Astrocyte of the spinal cord (primary cell): ENCODE measurements around the gene LRTM1.

Experiments used
- DNase-seq: peaks from one replicate; pipeline ENCODE4 v3.0.0; 2011; ENCODE audit warnings: low read depth, low spot score
- H3K4me3 ChIP-seq: 2 replicates; pipeline ENCODE4 v1.5.1; 2011; ENCODE audit warnings: low read depth, mild to moderate bottlenecking, low read length, moderate library complexity
- in situ Hi-C: cut with HindIII; loops from 2 replicates; pipeline ENCODE4 v1.10.0; 2017; ENCODE audit warnings: low sequenced_read_pairs
- TF ChIP-seq, protein P1 (sequence below): IDR thresholded peaks from 2 replicates; pipeline ENCODE4 v1.5.1; 2012; ENCODE audit warnings: low read depth, mild to moderate bottlenecking, low read length, inconsistent platforms

LRTM1 gene

DNA sequence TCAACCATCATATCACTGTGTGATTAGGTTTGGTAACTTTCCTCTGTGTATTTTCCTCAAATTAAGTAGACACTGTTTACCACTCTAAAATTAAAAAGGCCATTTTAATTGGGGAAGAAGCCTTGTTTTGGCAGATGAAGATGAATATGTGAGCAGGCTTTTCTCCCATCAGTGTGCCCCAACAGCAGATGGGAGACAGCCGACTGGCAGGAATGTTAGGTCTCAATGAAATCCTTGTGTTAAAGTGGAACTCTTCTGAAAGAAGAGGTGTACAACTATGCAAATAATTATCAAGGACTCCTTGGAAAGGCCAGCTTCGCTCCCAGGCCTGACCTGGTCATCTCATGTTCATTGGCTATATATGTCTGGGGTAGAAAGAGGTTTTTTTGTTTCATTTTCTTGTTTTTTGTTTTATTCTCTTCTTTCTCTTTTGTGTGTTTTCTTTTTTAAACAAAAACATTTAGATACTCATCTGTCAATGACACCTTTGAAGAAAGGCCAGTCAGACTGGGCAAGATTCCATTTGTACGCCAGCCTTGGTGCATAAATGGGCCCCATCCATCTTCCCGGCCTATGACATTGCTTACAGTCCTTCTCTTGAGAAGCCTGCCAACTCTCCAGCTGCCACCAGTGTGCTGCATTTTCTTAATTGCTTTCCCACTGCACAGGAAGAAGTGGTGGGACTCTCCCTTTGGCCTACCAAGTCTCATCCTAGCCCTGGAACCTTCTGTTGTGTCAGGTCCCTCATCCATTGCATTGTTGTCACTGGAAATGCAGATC lies 25.8 kb downstream of the LRTM1 start:
- in situ Hi-C loops: no loop called here
- no peak overlapping the region for H3K4me3 ChIP-seq
- no peak for DNase-seq
- TF ChIP-seq, protein P1, sequence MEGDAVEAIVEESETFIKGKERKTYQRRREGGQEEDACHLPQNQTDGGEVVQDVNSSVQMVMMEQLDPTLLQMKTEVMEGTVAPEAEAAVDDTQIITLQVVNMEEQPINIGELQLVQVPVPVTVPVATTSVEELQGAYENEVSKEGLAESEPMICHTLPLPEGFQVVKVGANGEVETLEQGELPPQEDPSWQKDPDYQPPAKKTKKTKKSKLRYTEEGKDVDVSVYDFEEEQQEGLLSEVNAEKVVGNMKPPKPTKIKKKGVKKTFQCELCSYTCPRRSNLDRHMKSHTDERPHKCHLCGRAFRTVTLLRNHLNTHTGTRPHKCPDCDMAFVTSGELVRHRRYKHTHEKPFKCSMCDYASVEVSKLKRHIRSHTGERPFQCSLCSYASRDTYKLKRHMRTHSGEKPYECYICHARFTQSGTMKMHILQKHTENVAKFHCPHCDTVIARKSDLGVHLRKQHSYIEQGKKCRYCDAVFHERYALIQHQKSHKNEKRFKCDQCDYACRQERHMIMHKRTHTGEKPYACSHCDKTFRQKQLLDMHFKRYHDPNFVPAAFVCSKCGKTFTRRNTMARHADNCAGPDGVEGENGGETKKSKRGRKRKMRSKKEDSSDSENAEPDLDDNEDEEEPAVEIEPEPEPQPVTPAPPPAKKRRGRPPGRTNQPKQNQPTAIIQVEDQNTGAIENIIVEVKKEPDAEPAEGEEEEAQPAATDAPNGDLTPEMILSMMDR: no peak

DNA sequence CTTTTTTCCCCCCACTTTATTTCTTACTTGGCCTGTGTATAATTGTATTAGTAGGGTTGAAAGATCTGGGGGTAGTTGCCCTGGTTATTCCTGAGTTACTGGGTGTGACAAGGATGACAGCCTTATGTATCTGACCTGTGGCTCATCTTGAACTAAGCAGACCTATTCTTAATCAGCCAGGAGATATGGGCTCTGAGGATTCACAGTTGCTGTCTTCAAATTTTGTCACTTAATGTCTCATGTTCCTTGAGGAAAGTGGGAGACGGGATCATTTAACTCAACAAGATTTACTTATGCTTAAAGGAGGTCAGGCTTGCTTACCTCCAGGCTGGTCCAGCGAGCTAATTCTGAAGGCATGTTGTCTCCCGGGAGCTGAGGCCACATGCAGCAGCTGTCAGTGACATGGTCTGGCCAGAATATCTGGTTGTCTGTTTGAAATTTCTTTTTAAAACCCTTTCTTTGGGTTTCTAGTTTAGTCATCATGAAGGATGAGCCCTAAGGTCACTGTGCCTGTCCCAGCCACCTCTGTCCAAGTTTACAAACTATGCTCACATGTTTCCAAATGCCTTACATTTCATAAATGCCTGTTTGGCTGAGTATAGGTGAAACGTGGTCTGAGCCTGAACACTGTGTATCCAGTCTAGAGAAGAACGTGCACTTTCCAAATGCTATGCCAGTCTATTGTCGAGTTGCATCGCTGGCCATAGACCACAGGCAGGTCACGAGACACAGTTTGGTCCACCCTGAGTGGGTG lies 26.8 kb downstream of the LRTM1 start:
- peak; percentile 36 for DNase-seq
- TF ChIP-seq, protein P1: no peak
- H3K4me3 ChIP-seq: no peak overlapping the region
- in situ Hi-C loops: no loop called here

DNA sequence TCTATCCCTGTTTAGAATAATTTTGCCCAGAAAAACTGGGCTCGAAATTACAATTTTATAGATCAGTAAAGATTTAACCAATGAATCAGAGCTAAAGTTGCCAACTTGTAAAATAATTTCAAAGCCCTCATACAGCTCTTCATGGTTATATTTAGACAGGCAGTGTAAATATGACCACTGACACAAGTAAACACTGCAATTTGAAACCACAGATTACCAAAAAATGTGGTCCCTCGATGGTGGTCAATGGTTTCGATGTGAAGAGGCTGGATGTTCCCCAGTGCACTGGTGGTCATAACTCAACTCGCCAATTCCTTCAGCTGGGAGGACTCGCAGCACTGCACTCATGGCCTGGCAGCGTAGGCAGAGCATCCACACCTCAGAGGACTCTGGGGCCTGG lies 28.6 kb downstream of the LRTM1 start:
- DNase-seq: no peak
- TF ChIP-seq, protein P1: no peak
- H3K4me3 ChIP-seq: no peak overlapping the region
- in situ Hi-C loops: loop anchor here (25.0 kb wide), 1 partner anchor 588 kb away; the partner anchor contains the start of gene WNT5A

DNA sequence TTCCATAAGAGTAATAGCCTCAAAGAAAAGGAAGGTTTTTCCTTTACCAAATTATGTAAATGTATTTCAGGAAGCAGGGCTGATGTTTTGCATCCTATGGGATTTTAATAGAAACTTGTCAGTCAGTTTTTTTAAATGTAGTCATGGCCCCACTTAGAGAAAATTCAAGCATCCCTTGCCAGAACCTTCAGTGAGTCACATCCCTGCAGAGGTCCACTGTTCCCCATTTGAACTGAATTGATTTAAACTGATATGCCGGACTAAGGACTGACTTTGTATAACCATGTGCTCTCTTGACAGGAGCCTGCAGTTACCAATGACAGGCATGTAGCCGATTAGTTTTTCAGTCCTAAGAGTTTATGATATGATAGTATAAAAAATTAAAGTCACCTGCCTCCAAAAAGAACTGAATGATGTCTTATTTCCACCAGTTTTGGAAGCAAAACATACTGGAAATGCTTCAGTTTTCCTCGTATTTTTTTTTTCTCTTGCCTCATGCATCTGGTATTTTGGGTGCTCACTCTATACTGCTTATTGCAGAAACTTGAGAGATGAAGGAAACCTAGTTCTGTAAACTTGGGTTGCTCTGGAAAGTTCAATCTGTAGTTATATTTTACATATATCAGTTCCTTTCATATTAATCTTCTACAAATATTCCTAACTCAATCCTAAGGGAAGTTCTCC lies 30.7 kb downstream of the LRTM1 start:
- in situ Hi-C loops: loop anchor here (25.0 kb wide), 1 partner anchor 590 kb away; the partner anchor contains the start of gene WNT5A
- TF ChIP-seq, protein P1: no peak
- peak; percentile 89 for DNase-seq
- no peak overlapping the region for H3K4me3 ChIP-seq

DNA sequence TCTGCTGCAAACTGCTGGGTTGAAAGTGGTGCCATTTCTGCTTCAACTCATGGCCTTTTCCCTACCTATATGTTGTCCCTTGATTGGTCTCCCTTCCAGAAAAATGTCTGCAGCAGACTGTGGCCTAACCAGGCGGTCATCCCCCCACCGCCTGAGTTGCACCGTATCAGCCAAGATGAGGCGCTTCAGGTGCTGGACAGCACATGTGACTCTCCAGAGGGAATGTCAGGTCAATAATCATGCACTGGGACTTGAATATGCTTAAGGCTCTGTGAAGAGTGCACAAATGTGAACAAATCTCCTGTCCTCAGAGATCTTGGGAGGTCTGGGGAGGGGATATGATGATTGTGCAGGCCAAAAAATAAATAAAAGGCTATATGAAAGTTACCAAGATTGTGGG lies 32.2 kb downstream of the LRTM1 start:
- DNase-seq: no peak
- H3K4me3 ChIP-seq: no peak overlapping the region
- TF ChIP-seq, protein P1: no peak
- in situ Hi-C loops: loop anchor here (25.0 kb wide), 1 partner anchor 592 kb away; the partner anchor contains the start of gene WNT5A

DNA sequence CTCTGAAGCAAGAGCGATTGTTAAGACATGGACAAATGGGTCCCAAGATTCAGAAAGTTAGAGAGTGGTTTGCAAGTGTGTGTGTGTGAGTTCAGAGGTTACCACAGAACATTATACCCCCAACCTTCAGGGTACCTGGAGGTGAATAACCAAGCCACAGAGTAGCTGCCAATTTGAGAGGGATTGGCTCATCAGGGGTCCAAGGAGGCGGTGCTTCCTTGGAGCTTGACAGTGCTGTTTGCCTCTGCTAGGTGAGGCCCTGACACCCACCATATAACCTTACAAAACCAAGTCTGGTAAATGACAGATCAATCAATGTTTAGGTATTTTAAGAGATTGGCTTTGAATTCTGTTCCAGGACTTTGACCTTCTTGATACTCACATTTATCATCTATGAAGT lies 35.7 kb downstream of the LRTM1 start:
- H3K4me3 ChIP-seq: no peak overlapping the region
- no peak for DNase-seq
- in situ Hi-C loops: loop anchor here (25.0 kb wide), 1 partner anchor 595 kb away; the partner anchor contains the start of gene WNT5A
- TF ChIP-seq, protein P1: no peak
